ENCODE data around the gene NLGN4X. TPM values are rescaled to one million over a fixed set of nuclear protein-coding genes. Genes with fewer than 3 reads are reported as not detected.

NLGN4X gene
- total and polyA plus RNA-seq, 4 donors = 0.24 to 5.0 (median 0.86) TPM

DNA sequence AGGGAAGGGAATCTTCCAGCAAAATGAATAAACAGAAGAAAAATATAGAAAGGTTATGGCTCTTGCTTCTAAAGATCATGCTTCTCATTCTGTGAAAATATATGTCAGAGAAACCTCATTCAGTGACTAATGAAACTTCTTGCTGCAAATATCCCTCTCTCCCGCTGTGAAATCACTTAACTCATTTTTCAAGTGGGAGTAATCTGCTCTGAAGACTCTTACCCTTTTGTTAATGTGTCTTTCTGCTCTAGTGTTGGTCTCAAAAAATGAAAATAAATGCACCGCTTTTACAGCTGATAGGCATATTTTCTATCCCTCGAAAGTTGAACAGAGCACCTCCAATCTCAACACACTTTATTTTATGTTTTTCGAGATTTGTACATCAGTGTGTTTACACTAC is 252.3 kb downstream of the NLGN4X start:
- Histone ChIP-seq H3K4me1 (ENCODE audit: control insufficient read depth in 5 of 5, insufficient read depth in 5 of 5, low read length in 5 of 5) (no peaks in the 10 kb centered on the region), H3K36me3 (ENCODE audit: control insufficient read depth in 4 of 4, insufficient read depth in 4 of 4, low read length in 4 of 4) (no peaks in the 10 kb centered on the region), H3K27ac (ENCODE audit: low read depth in 1 of 2, low read length in 1 of 2) (no peak overlapping the region), H3K27me3 (ENCODE audit: control insufficient read depth in 3 of 3, insufficient read depth in 3 of 3, low read length in 2 of 3) (peaks cover 0 to 24% (median 4%) of the 10 kb centered on the region in 3 donors), H3K9me3 (ENCODE audit: control insufficient read depth in 4 of 4, insufficient read depth in 3 of 4, low read length in 3 of 4) (no peaks in the 10 kb centered on the region), H3K9ac (ENCODE audit: insufficient read depth in 1 of 2, low read length in 2 of 2) (no peak overlapping the region), H3K4me3 (no peak overlapping the region)
- 68 to 71% methylated on average over 4 of the region's 4 CpGs for WGBS, 2 donors
- no peak for DNase-seq
- no peak for ATAC-seq (ENCODE audit: insufficient read depth, low FRiP score)
- TF ChIP-seq, protein P1, sequence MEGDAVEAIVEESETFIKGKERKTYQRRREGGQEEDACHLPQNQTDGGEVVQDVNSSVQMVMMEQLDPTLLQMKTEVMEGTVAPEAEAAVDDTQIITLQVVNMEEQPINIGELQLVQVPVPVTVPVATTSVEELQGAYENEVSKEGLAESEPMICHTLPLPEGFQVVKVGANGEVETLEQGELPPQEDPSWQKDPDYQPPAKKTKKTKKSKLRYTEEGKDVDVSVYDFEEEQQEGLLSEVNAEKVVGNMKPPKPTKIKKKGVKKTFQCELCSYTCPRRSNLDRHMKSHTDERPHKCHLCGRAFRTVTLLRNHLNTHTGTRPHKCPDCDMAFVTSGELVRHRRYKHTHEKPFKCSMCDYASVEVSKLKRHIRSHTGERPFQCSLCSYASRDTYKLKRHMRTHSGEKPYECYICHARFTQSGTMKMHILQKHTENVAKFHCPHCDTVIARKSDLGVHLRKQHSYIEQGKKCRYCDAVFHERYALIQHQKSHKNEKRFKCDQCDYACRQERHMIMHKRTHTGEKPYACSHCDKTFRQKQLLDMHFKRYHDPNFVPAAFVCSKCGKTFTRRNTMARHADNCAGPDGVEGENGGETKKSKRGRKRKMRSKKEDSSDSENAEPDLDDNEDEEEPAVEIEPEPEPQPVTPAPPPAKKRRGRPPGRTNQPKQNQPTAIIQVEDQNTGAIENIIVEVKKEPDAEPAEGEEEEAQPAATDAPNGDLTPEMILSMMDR (IDR thresholded peaks at IDR 0.05; ENCODE audit: control extremely low read depth, extremely low read depth) = no peak

DNA sequence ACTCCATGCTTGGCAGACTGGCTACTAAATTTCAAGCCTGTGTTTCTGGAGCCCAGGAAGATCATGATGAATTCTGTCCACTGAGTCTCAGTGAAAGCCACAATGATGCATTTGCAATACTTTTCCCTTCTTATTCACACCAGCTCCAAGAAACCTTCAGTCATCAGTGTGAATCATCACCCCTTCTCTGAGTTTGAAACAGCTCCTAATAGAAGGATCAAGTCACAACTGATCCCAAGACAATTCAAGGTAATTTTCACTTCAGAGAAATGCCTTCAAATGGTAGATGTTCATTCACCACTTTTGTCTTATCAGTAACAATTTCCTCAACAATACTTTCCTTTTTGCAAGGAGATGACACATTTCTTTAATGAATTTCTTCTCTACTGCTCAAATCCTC is 257.4 kb downstream of the NLGN4X start:
- Histone ChIP-seq H3K27me3 (ENCODE audit: control insufficient read depth in 3 of 3, insufficient read depth in 3 of 3, low read length in 2 of 3) (peaks cover 0 to 41% (median 4%) of the 10 kb centered on the region in 3 donors), H3K27ac (ENCODE audit: low read depth in 1 of 2, low read length in 1 of 2) (no peak overlapping the region), H3K4me3 (no peak overlapping the region), H3K9me3 (ENCODE audit: control insufficient read depth in 4 of 4, insufficient read depth in 3 of 4, low read length in 3 of 4) (no peaks in the 10 kb centered on the region), H3K36me3 (ENCODE audit: control insufficient read depth in 4 of 4, insufficient read depth in 4 of 4, low read length in 4 of 4) (no peaks in the 10 kb centered on the region), H3K4me1 (ENCODE audit: control insufficient read depth in 5 of 5, insufficient read depth in 5 of 5, low read length in 5 of 5) (no peaks in the 10 kb centered on the region), H3K9ac (ENCODE audit: insufficient read depth in 1 of 2, low read length in 2 of 2) (no peak overlapping the region)
- TF ChIP-seq, protein P1 (IDR thresholded peaks at IDR 0.05; ENCODE audit: control extremely low read depth, extremely low read depth) = no peak
- DNase-seq = no peak
- no peak for ATAC-seq (ENCODE audit: insufficient read depth, low FRiP score)

DNA sequence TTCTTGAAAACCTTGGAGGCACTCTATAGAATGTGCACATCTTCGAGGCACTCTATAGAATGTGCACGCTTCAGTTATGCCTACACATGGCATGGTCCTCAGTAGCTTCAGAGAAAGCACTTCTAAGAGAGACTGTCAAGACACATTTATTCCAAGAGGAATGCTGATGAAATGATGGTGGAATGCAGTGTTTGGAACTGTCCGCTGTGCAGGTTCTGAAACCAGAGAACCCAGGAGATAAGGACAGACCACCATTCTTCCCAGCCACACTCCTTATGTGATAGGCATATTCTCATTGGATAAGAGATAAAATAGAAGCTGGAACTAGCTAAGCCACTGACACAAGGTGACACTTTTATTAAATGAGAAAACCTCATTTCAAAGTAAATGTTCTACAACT is 263.3 kb downstream of the NLGN4X start:
- WGBS, 2 donors = 92 to 100% methylated on average over 3 of the region's 3 CpGs
- DNase-seq = no peak
- Histone ChIP-seq H3K9ac (ENCODE audit: insufficient read depth in 1 of 2, low read length in 2 of 2) (no peak overlapping the region), H3K9me3 (ENCODE audit: control insufficient read depth in 4 of 4, insufficient read depth in 3 of 4, low read length in 3 of 4) (no peaks in the 10 kb centered on the region), H3K27ac (ENCODE audit: low read depth in 1 of 2, low read length in 1 of 2) (no peak overlapping the region), H3K4me3 (no peak overlapping the region), H3K4me1 (ENCODE audit: control insufficient read depth in 5 of 5, insufficient read depth in 5 of 5, low read length in 5 of 5) (no peaks in the 10 kb centered on the region), H3K27me3 (ENCODE audit: control insufficient read depth in 3 of 3, insufficient read depth in 3 of 3, low read length in 2 of 3) (peaks cover 0 to 21% (median 0%) of the 10 kb centered on the region in 3 donors), H3K36me3 (ENCODE audit: control insufficient read depth in 4 of 4, insufficient read depth in 4 of 4, low read length in 4 of 4) (no peaks in the 10 kb centered on the region)
- no peak for ATAC-seq (ENCODE audit: insufficient read depth, low FRiP score)
- TF ChIP-seq, protein P1 (IDR thresholded peaks at IDR 0.05; ENCODE audit: control extremely low read depth, extremely low read depth) = no peak

DNA sequence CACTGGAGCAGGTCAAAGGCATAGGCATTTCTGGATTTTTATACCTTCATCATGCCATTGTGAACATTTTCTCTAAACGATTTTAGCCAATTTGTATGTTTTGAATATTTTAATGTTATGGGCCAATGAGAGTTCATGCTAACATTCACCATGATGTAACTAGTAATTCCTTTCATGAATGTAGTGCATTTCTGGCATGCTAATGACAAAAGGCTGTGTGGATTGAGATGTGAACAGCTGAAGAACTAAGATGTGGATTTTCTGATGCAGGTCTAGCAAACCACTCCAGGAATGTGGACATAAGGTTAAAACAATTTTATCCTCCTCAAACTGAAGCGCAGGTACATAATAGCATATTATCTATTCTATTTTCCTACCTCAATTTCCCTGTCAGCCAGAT is 269.4 kb downstream of the NLGN4X start:
- Histone ChIP-seq H3K27ac (ENCODE audit: low read depth in 1 of 2, low read length in 1 of 2) (no peak overlapping the region), H3K9ac (ENCODE audit: insufficient read depth in 1 of 2, low read length in 2 of 2) (no peak overlapping the region), H3K4me3 (no peak overlapping the region), H3K9me3 (ENCODE audit: control insufficient read depth in 4 of 4, insufficient read depth in 3 of 4, low read length in 3 of 4) (no peaks in the 10 kb centered on the region), H3K27me3 (ENCODE audit: control insufficient read depth in 3 of 3, insufficient read depth in 3 of 3, low read length in 2 of 3) (peaks cover 0 to 27% (median 0%) of the 10 kb centered on the region in 3 donors), H3K4me1 (ENCODE audit: control insufficient read depth in 5 of 5, insufficient read depth in 5 of 5, low read length in 5 of 5) (no peaks in the 10 kb centered on the region), H3K36me3 (ENCODE audit: control insufficient read depth in 4 of 4, insufficient read depth in 4 of 4, low read length in 4 of 4) (no peaks in the 10 kb centered on the region)
- WGBS, 2 donors = 82 to 85% methylated on average over 2 of the region's 2 CpGs
- TF ChIP-seq, protein P1 (IDR thresholded peaks at IDR 0.05; ENCODE audit: control extremely low read depth, extremely low read depth) = no peak
- ATAC-seq (ENCODE audit: insufficient read depth, low FRiP score) = no peak
- DNase-seq = no peak
